ENCODE measurements around the gene MEIS2. TPM values are rescaled to one million over a fixed set of nuclear protein-coding genes. Genes with fewer than 3 reads are reported as not detected.

Gene MEIS2
- total and polyA plus RNA-seq, 2 of the 13 experiments (the other 11 are each of a cell fraction or from before 2014, with no cell fraction given): 10.7 to 12.4 TPM

- TF ChIP-seq, protein P1, sequence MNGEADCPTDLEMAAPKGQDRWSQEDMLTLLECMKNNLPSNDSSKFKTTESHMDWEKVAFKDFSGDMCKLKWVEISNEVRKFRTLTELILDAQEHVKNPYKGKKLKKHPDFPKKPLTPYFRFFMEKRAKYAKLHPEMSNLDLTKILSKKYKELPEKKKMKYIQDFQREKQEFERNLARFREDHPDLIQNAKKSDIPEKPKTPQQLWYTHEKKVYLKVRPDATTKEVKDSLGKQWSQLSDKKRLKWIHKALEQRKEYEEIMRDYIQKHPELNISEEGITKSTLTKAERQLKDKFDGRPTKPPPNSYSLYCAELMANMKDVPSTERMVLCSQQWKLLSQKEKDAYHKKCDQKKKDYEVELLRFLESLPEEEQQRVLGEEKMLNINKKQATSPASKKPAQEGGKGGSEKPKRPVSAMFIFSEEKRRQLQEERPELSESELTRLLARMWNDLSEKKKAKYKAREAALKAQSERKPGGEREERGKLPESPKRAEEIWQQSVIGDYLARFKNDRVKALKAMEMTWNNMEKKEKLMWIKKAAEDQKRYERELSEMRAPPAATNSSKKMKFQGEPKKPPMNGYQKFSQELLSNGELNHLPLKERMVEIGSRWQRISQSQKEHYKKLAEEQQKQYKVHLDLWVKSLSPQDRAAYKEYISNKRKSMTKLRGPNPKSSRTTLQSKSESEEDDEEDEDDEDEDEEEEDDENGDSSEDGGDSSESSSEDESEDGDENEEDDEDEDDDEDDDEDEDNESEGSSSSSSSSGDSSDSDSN (CRISPR knock-in tag; IDR thresholded peaks at IDR 0.05): no peak
- no peak for TF ChIP-seq SCMH1 (CRISPR knock-in tag; IDR thresholded peaks at IDR 0.05; ENCODE audit: borderline replicate concordance)
These were observed 121.7 kb downstream of the MEIS2 start (continued) for GRCh38 chr15:36978625-36979024.

DNA sequence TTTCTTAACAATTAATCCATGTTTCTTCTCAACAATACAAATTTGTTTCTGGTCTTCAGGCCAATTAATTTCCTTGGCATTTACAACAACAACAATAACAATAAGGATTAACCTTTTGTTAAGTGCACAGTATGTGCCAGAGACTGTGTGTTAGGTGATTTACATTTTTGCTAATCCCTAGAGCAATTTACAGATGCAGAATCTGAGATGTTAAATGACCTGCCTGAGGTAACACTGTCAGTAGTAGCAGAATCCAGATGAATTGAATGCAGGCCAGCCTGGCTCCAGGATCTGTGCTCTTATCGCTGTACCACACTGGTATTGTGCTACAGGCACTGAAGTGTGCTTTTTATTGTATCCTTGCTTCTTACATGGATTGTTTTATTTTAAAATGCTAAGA, 122.2 kb downstream of the MEIS2 start:
- DNase-seq (ENCODE audit: low spot score) (no peak), FAIRE-seq (no peak), ATAC-seq (no peak)
- Histone ChIP-seq H3K27ac (ENCODE audit: extremely low read length, insufficient read depth, low read length) (no peak overlapping the region), H3K36me3 (replicated peaks in 1 of 2; ENCODE audit: control insufficient read depth in 1 of 2, insufficient read depth in 2 of 2, low read length in 2 of 2) (no peaks in the 10 kb centered on the region), H4K20me1 (ENCODE audit: insufficient read depth, low read length) (no peaks in the 10 kb centered on the region), H3K27me3 (ENCODE audit: control insufficient read depth in 1 of 2, insufficient read depth in 2 of 2, low read length in 2 of 2) (no peaks in the 10 kb centered on the region), H3K9me3 (ENCODE audit: low read length) (0 out of 2 replicates have a peak, but pooled peaks cover under 1% of the 10 kb centered on the region), H3K4me1 (ENCODE audit: insufficient read depth, low read length) (peaks cover 15% of the 10 kb centered on the region), H3K4me3 (replicated peaks in 1 of 3; ENCODE audit: insufficient read depth in 1 of 3, low read depth in 2 of 3, low read length in 3 of 3) (no peak overlapping the region), H3K4me2 (ENCODE audit: low read depth, low read length) (no peak overlapping the region), H3K79me2 (ENCODE audit: insufficient read depth, low read length) (no peaks in the 10 kb centered on the region), H3K9ac (ENCODE audit: insufficient read depth, low read depth, low read length) (no peak overlapping the region), H2AFZ (ENCODE audit: low read length) (no peak overlapping the region)
- in situ Hi-C loops (cut with HindIII; ENCODE audit: extremely low pct_ligation_motif_present, low pct_unique_long_range_greater_than_20kb) (no loop called here), intact Hi-C loops (cut with micrococcal nuclease; ENCODE audit: unreplicated experiment) (loop anchor here (5.0 to 10.0 kb wide), 3 partner anchors 67 to 473 kb away; partner anchors contain the start of gene MEIS2)
- TF ChIP-seq RORA (CRISPR knock-in tag; IDR thresholded peaks at IDR 0.05): no peak
- no peak for TF ChIP-seq ZSCAN20 (CRISPR knock-in tag; IDR thresholded peaks at IDR 0.05; ENCODE audit: borderline replicate concordance)
- TF ChIP-seq ZBTB8A (CRISPR knock-in tag; IDR thresholded peaks at IDR 0.05; ENCODE audit: borderline replicate concordance, low read depth): no peak
- no peak for TF ChIP-seq SIN3A (IDR thresholded peaks at IDR 0.05; ENCODE audit: borderline replicate concordance, low read depth, low read length)
- TF ChIP-seq ZNF781 (CRISPR knock-in tag; IDR thresholded peaks at IDR 0.05; ENCODE audit: borderline replicate concordance, not compliant biosample characterization): no peak
- TF ChIP-seq HHEX (CRISPR knock-in tag; IDR thresholded peaks at IDR 0.05): no peak
- TF ChIP-seq KDM1A (CRISPR knock-in tag; IDR thresholded peaks at IDR 0.05): no peak
- TF ChIP-seq ZNF670 (CRISPR knock-in tag; IDR thresholded peaks at IDR 0.05; ENCODE audit: borderline replicate concordance): no peak
- TF ChIP-seq GTF3A (CRISPR knock-in tag; conservative IDR thresholded peaks at IDR 0.05): no peak
- CTCF ChIA-PET (ENCODE audit: low intra/inter-chr PET ratio, low total read pairs): no interaction called here
- WGBS (ENCODE audit: low lambda C conversion rate): 100% methylated on average over 1 of the region's 1 CpG
- POLR2A ChIA-PET: no interaction called here
- BruUV-seq (replicated peaks): no TSS peak

All from HepG2 (cell line).